PC-3 (cell line): ENCODE results near the gene ID2.

ENCODE experiments used
- EZH2 ChIP-seq: fragments of 300-600 bp; sonication (generic); IDR thresholded peaks from one replicate; pipeline ENCODE4 v1.6.1; 2017; ENCODE audit warnings: antibody characterized with exemption, mild to moderate bottlenecking, low read length; ENCODE audit not compliant: unreplicated experiment
- EZH2phosphoT487 ChIP-seq: fragments of 300-600 bp; sonication (generic); IDR thresholded peaks from 2 replicates; pipeline ENCODE4 v1.6.1; 2018; ENCODE audit warnings: mild to moderate bottlenecking, antibody characterized with exemption, low read length, borderline replicate concordance
- TF ChIP-seq, protein P1 (sequence below): fragments of 300-600 bp; sonication (generic); conservative IDR thresholded peaks from 2 replicates; pipeline ENCODE4 v1.5.1; 2017; ENCODE audit warnings: antibody characterized with exemption, low read depth, mild to moderate bottlenecking, low read length

DNA sequence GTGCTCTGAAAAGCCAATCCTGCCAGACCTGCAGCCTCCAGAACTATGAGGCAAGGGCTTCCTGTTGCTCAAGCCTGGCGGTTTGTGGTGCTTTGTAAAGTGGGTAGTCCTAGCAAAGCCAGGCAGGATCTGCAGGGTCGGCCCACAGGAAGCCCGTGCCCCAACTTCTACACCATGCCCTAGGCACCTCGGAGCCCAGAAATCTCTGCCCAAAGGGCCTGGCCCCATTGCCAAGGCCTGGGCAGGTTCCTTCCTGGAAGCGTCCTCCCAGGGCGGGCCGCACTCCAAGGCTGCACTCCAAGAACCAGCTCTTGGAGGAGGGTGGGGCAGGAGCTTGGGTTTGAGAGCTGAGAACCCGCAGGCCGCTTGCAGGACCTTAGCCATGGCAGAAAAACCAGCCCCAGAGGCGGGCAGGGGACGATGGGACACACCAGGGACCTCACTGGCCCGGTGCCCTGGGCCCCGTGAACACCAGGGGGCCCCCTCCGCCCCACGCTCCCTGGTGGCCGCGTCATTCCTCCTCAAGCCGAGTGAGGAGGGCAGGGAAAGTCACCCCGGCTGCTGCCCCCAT is 37.2 kb upstream of the ID2 start:
- TF ChIP-seq EZH2phosphoT487 (no peak), EZH2 (no peak)
- TF ChIP-seq, protein P1, sequence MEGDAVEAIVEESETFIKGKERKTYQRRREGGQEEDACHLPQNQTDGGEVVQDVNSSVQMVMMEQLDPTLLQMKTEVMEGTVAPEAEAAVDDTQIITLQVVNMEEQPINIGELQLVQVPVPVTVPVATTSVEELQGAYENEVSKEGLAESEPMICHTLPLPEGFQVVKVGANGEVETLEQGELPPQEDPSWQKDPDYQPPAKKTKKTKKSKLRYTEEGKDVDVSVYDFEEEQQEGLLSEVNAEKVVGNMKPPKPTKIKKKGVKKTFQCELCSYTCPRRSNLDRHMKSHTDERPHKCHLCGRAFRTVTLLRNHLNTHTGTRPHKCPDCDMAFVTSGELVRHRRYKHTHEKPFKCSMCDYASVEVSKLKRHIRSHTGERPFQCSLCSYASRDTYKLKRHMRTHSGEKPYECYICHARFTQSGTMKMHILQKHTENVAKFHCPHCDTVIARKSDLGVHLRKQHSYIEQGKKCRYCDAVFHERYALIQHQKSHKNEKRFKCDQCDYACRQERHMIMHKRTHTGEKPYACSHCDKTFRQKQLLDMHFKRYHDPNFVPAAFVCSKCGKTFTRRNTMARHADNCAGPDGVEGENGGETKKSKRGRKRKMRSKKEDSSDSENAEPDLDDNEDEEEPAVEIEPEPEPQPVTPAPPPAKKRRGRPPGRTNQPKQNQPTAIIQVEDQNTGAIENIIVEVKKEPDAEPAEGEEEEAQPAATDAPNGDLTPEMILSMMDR = 0 out of 2 replicates have a peak, but pooled peaks have one; percentile 27
